Stimulated activated CD4-positive, alpha-beta T cell treated with anti-CD3 and anti-CD28 coated beads, Interleukin-12 subunit alpha, Interleukin-12 subunit beta, amount 100 ng/mL, for 4 hours (primary cell): ENCODE measurements around the gene MARVELD2.
"Not testable (repeated sequence)": the region's sequence is repeated elsewhere in the genome, so short reads cannot be mapped to it uniquely, and the experiment has no call there.

ENCODE experiments used
- DNase-seq: peaks from one replicate; pipeline ENCODE4 v3.0.0-alpha.2; 2020

Gene MARVELD2

GRCh38 chr5:69450116-69450515 is 35.2 kb downstream of the MARVELD2 start:
- DNase-seq: no peak

DNA sequence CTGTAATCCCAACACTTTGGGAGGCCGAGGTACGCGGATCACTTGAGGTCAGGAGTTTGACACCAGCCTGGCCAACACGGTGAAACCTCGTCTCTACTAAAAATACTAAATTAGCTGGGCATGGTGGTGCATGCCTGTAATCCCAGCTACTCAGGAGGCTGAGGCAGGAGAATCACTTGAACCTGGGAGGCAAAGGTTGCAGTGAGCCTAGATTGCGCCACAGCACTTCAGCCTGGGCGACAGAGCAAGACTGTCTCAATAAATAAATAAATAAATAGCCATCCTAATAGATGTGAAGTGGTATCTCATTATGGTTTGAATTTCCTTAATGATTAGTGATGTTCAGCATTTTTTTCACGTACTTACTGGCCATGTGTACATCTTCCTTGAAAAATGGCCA is 35.6 kb downstream of the MARVELD2 start:
- DNase-seq: not testable (repeated sequence)

DNA sequence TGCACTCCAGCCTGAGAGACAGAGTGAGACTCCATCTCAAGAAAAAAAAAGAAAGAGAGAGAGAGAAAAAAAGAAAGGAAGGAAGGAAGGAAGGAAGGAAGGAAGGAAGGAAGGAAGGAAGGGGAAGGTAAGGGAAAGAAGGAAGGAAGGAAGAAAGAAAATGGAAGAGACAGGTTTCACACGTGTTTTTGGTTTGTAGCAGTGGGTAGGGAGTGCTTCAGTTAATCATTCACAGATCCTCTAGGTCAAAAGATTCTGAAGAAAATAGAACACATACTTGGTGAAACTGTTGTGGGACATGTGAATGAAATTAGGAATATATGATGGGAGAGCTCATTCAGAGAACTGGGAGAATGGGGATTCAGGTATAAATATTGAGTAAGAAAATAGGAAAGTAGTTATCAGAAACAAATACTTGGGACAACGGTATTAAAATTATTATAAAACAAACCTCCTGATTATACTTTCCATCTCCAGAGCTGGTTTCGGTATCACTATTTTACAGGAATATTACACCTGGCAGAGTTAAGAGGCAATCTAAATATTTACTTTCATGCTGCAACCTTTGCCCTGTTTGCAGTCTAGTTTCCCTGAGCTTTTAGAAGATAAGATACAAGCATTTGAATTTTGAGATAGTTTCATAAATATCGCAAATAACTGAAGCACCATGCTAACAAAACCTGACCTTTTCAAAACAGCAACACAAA is 37.2 kb downstream of the MARVELD2 start:
- DNase-seq: no peak

DNA sequence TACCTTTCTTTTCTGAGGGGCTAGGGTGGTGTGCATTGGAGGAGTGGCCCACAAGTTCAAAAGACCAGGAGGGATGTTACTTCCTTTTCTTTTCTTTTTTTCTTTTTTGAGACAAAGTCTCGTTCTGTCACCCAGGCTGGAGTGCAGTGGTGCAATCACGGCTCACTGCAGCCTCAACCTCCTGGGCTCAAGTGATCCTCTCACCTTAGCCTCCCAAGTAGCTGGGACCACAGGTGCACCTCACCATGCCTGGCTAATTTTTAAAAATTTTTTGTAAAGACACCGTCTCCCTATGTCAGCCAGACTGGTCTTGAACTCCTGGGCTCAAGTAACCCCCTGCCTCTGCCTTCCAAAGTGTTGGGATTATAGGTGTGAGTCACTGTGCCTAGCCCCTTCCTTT is 38.6 kb downstream of the MARVELD2 start:
- DNase-seq: not testable (repeated sequence)

DNA sequence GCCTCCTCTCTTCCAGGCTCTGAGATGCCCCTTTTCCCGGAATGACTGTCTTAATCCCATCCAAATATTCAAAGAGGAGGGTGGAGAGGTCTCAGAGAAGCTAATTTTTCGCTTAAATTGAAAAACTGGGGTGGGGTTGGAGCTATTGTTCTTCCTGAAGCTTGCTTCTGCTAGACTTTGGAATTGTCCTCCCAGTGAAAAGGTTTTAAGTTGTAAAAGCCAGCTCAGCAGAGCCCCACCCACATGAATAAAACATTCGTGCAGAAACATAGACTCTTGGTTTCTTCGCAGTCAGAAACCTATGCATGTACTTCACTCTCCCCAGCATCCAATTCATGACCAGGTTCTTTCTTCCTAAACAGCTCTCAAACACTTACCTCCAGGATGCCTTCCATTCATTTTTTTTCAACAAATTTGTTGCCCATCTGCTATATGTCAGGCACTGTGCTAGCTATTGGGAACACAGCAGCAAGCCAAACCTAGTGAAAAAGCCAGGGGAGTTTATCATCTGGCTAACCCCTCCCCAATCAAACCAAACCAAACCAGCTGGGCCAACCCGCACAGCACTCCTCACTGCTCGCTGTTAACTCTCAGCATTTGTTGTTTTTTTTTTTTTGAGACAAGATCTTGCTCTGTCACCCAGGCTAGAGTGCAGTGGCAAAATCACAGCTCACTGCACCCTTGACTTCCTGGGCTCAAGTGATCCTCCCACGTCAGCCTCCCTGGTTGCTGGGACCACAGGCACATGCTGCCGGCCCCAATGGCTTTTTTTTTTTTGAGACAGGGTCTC is 39.7 kb downstream of the MARVELD2 start:
- no peak for DNase-seq

- not testable (repeated sequence) for DNase-seq
These were observed 40.6 kb downstream of the MARVELD2 start for GRCh38 chr5:69455428-69455988.

- no peak for DNase-seq
These were observed 47.3 kb downstream of the MARVELD2 start for GRCh38 chr5:69462170-69462569.

DNA sequence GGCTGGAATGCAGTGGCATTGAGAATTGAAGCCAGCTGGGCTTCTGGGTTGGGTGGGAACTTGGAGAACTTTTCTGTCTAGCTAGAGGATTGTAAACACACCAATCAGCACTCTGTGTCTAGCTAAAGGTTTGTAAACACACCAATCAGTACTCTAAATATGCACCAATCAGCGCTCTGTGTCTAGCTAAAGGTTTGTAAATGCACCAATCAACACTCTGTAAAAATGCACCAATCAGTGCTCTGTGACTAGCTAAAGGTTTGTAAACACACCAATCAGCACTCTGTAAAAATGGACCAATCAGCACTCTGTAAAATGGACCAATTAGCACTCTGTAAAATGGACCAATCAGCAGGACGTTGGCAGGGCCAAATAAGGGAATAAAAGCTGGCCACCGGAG is 51.5 kb downstream of the MARVELD2 start:
- not testable (repeated sequence) for DNase-seq

- DNase-seq: no peak
These were observed 52.7 kb downstream of the MARVELD2 start for GRCh38 chr5:69467442-69468225.

DNA sequence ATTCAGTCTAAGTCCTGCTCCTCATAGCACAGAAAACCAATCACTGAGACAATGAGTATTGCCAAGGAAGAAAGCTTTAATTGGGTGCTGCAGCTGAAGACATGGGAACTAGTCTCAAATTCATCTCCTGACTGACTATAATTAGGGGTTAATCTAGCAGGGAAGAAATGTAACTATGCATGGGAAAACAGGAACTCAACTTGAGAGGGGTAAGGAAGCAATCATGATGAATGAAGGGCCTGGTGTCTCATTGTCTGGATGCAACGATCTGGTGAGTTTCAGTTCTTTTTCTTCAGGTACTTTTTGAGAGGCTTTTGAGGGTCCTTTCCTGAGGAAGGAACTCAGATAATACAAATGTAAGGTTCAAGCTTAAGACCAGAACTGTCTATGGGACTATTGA is 53.7 kb downstream of the MARVELD2 start:
- DNase-seq: no peak

DNA sequence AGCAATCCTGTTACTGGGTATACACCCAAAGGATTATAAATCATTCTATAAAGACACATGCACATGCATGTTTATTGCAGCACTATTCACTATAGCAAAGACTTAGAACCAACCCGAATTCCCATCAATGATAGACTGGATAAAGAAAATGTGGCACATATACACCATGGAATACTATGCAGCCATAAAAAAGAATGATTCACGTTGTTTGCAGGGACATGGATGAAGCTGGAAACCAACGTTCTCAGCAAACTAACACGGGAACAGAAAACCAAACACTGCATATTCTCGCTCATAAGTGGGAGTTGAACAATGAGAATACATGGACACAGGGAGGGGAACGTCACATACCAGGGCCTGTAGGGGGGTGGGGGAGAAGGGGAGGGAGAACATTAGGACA is 56.6 kb downstream of the MARVELD2 start:
- not testable (repeated sequence) for DNase-seq

- DNase-seq: not testable (repeated sequence)
These were observed 57.7 kb downstream of the MARVELD2 start for GRCh38 chr5:69472535-69473143.

DNA sequence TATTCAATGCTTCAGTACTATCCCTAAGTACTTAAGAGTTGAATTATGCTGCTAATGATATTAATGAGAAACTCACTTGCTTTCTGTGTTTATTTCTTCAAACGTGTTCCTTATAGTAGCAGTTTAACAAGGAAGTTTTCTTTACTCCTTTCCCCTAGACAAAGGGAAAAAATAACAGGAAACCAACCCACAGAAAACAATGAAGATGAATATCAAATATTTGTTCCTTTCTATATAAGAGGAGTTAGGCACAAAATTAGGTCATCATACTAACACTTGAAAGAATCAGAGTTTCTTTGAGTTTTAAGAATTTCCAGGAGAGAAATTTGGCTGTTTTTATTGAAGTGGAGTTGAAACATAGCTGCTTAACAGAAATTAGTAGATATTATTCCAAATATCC is 62.3 kb downstream of the MARVELD2 start:
- no peak for DNase-seq

- DNase-seq: not testable (repeated sequence)
These were observed 63.4 kb downstream of the MARVELD2 start for GRCh38 chr5:69478296-69478695.

DNA sequence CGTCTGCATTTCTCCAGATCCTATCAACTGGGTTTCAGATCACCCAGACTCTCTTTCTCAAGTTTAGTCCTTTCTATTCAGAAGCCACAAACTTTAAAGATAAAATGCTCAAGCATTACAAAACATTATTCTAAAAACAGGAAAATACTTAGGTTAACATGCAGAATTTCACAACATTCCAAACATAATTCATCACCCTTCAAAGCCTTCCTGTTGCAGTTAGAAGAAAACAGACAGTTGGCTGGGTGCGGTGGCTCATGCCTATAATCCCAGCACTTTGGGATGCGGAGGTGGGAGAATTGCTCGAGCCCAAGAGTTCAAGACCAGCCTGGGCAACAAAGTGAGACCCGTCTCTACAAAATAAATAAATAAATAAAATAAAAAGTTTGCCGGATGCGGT is 70.0 kb downstream of the MARVELD2 start:
- no peak for DNase-seq

DNA sequence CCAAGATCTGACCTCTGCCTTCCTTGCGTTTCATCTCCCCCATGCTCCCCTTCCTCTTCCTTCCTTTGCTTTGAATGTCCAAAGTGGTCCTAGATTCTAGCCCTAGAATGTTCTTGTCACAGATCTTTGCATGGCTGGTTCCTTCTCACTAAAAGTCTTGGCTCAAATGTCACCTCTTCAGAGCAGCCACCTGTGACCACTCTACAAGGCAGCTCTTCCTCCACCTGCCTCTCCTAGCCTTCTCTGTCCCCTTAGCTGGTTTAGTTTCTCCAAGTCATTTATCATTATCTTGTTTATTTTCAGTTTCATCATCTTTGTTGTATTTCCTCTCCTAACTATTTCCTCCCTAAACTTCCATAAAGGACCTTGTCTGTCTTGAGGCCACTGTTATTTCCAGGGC is 70.6 kb downstream of the MARVELD2 start:
- no peak for DNase-seq

- no peak for DNase-seq
These were observed 74.3 kb downstream of the MARVELD2 start for GRCh38 chr5:69489246-69489645.

- no peak for DNase-seq
These were observed 76.1 kb downstream of the MARVELD2 start for GRCh38 chr5:69491027-69491426.

DNA sequence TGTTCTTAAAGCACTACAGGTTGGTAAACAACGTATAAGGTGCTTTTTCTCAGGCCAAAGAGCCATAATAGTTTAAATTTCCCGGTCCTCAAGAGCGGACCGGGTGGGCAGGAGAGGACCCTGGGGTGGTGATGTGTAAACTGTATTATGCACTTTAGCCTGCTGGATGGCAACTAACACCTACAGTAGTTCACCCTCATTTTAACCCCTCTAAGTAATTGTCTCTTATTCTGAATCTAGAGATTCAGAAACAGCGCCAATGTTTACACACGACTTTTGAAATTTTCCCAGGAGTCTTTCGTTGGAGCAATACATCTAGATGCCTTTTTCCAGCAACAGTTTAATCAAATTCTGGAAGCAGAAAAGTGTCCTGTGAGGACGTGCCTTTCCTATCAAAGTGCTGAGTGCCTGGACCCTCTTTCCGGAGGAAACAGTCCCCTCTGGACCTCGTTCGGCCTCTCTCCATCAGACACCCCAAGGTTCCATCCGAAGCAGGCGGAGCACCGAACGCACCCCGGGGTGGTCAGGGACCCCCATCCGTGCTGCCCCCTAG is 77.0 kb downstream of the MARVELD2 start:
- DNase-seq: no peak

- peak; percentile 3 for DNase-seq
These were observed 77.5 kb downstream of the MARVELD2 start, which contains the start of gene OCLN for GRCh38 chr5:69492391-69492922. Gene OCLN (plus strand): TSS chr5:69492790. CDS start chr5:69504245, 11,455 bp downstream.

DNA sequence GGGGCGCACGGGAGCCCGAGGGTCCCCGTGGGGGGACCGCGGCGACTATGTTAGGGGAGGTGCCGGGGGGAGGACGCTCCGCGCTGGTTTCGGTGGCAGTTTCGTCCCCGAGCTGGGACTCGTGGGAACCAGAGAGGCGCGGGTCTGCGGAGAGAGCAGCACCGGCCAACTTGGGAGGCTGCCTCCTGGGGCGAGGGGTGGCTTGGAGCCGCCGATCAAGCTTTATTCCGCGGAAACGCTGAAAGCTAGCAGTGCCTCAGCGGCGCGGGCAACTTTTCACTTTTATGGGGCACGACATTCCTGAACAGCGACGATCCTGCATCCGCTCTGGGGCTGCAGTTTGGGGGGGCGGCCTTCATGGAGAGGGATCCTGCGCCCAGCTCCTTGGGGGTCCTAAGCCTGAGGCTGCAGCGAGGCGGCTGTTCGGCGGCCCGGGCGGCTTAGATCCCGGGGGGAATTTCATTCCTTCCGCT is 78.0 kb downstream of the MARVELD2 start:
- DNase-seq: peak; percentile 10
